HCEC 1CT (cell line): ENCODE measurements around the gene GPRC5B.

Source experiments
- DNase-seq: peaks from one replicate; pipeline ENCODE4 v3.0.0-alpha.2; 2017

GPRC5B gene

GRCh38 chr16:19809121-19809635 lies 75.5 kb downstream of the GPRC5B start:
- DNase-seq, result no peak

- no peak for DNase-seq
Measured at GRCh38 chr16:19808061-19808641, 76.5 kb downstream of the GPRC5B start.
